8988T (cell line): ENCODE data around the gene PXK.

Source experiments
- DNase-seq: peaks from one replicate; pipeline ENCODE4 v3.0.0; 2011

The PXK gene

DNA sequence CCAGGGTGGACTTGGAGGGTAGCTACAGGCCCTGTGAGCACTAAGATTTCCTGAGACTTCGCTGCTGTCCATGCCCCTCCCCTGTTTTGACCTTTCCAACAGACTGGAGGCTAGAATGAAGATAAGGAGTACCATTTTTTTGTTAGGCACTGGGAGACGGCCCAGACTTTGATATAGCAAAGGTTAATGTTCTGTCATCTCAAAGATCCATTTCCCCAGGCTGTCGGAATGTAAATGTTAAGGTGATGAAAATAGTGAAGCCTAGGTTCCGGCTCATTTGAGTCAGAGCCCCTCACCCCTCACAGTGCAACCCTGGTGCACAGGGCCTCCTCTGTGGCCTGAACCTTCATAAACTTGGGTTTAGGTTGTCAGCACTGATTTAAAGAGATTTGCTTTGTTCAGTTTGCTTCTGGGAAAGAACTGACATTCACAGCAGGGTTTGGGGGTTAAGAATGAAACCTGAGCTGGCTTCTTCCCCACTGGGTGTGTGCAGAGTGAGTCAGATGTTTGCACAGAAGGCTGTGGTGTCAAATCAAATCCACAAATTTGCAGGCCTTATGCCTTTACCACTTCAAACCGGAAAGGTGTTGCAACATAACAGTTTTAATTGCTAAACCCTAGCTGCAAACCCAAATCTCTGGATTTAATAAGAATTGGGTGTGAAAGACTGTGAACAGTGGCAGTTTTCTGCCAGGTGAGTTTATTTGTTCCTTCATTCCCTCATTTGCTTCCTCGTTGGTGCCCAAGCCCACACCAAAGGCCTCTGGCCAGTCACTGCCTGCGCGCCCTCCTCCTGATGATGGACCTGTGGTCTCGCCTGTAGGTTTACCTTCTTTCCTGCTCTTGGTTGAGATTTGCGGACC is 138.6 kb downstream of the PXK start:
- no peak for DNase-seq

DNA sequence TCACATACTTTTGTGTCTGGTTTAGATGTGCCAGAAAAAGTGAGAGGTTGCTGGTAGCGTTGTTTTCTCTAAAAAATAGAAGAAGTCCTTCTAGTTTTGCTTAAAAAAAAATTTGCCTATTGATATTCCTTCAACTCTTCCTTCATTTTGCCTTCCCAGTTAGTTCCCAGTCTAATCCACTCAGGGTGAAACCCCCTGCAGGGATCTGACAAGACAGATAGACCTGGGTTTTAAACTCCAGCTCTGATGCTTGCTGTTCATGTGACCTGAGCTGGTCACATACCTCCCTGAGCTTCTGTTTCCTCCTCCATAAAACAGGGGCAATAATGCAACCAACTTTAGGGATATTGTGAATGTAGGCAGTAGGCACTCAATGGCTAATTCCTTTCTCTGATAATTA is 140.6 kb downstream of the PXK start:
- DNase-seq, result no peak

DNA sequence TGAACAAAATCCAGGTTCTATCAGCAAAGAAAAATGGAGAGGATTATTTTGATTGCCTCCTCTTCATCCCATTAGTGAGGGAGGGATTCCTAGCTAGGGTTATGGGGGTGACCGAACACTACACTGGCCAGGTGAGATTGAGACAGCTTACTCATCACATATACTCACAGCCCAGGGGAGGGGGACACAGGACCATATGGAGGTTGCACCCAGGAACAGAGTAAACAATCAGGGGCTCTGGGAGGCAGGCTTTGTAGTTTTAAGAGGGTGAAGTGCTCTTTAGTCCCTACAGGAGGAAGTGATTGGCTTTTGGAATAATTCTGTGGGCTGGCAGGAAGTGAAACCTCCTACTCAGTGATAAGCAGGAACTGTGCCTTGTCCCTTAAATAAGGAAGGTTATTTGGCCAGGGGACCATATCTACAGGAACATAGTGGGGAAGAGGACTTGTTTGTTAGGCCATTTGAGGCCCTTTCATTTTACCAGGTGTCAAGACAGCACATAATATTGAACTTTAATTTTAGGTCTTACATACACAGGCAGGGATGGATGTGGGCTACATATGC is 141.7 kb downstream of the PXK start:
- no peak for DNase-seq

DNA sequence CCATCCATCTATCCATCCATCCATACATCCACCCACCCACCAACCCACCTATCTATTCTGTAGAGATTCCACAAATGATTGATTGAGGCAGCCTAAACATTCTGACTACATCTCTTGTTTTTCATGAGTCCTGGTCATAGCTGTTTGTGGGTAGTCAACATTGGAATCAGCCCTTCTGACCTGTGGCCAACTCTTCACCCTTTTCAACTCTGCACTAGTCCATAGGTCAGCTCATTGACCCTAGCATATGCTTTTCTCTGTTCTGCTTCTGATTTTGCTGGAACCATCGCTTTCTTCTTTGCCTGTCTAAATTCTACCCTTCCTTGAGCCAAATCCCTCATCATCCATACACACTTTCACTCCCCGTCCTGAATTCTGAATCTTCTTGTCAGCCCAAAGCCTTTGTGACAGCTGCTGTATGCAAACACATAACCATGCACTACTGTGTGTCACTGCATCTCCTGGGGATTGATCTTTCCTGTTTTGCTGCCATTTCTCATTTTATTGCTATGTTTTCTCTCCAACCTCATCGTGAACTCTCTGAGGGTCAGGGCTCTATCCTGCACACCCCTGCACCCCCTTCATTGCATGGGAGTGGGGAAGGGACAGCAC is 142.4 kb downstream of the PXK start:
- no peak for DNase-seq
